CD4-positive, alpha-beta T cell treated with Interleukin-12 subunit alpha and Interleukin-12 subunit beta, for 1 hour (primary cell): ENCODE measurements around the gene TBRG4.
"Not testable (repeated sequence)": the region's sequence is repeated elsewhere in the genome, so short reads cannot be mapped to it uniquely, and the experiment has no call there.

ENCODE experiments used
- DNase-seq: peaks from one replicate; pipeline ENCODE4 v3.0.0-alpha.2; 2020

TBRG4 gene

DNA sequence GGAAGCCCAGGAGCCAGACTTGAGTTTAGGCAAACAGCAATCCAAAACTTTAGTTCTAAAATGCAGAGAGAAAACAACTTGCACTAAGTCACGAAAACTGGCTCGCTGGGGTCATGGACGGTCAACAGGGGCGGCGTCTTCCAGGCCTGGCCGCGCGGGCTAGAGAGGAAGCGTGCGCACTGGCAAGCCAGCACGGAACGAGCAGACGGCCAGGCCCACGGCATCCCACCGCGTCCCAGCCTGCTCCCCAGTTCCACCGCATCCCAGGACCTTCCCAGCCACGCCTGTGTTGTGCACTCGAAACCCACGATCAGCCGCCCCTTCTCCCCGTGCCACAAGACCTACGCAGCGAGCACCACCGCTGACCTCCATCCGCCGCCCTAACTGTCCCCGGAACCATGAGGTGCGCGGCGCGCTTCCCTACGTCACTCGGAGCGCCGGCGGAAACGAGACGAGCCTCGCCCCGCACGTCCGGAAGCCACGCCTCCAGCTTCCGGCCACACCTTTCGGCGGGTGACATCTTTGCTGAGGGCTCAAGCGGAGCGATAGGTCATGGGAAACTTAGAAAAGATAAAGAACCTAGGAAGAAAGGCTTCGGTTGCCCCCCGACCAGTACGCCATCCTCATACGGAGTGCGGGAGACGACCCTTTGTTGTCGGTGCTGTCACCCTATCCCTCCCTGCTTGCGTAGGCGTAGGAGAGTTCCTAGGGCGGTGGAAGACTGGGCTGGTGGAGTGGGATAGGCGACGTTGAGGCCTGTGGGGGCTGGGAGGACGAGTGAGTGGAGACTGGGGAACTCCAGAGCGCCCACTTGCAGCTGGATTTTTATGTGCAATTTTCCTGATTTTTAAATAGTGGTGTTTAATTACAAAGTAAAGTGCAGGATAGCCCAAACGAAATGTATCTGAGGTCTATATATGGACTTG lies at the start of gene TBRG4:
Gene TBRG4 (minus strand): TSS at position 400 of the 926 bp plus-strand sequence. CDS start 2,460 bp downstream, outside the sequence.
- peak; percentile 94 for DNase-seq

DNA sequence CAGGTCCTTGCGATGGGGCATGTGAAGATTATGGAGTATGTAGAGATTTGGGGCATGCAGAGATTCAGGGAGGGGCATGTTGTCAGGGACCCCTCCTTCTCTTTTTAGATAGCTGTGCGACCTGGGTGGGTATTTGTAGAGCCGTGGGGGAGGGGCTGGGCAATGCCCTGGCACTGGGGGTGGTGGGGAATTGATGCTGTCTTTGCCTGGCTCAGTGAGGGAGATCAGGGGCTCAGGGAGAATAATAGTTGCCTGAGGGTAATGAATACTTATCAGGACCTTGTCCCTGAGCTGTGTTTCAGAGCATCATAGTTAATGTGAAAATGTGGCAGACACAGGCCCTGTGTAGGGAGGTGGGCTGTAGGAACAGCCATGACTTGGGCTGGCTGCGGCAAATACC lies 49.6 kb upstream of the TBRG4 start:
- DNase-seq: no peak

DNA sequence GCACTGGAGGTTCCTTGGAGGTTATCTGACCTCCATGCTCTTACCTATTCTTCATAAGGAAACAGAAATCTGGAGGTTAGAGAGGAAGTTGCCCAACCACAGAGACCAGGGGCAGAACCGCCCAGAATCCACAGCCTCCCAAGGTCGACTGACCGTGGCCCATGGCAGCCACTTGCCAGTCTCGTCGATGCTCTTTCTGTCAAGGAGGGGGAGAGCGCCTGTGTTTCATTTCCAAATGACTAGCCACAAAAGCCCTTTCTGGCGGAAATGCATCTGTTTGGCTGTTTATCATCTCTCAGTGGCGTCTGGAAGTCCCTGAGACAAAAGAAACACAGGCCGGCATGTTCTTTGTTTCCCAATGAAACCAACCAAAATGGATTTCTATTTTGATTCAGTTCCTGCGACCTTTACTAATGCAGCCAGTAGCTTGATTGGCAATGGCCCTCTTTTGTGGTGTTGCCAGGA lies 49.0 kb upstream of the TBRG4 start:
- no peak for DNase-seq

DNA sequence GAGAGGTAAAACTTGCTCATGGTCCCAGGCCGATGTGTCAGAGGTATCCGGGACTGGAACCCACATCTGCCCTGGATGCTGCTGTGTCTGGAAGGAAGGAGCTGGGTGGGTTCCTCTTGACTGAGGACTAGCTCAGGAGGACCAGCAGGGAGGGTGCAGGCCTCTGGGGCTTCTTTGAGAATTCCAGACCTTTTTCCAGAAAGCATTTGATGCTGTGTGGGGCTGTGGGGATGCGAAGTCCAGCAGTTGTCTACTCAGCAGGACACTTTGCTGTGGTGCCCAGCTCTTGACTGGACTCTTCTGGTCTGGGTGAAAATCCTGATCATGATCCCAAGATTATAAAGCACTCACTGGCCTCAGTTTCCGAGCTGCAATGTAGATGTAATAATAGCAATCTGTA lies 47.8 kb upstream of the TBRG4 start:
- DNase-seq: no peak

GRCh38 chr7:45158471-45158870 lies 47.0 kb upstream of the TBRG4 start:
- no peak for DNase-seq

- DNase-seq: no peak
Observed at GRCh38 chr7:45157653-45158401, 46.3 kb upstream of the TBRG4 start, which contains the start of gene RAMP3. Gene RAMP3, plus strand, starts transcription at chr7:45157791. Its CDS starts 38 bp downstream, at chr7:45157829.

DNA sequence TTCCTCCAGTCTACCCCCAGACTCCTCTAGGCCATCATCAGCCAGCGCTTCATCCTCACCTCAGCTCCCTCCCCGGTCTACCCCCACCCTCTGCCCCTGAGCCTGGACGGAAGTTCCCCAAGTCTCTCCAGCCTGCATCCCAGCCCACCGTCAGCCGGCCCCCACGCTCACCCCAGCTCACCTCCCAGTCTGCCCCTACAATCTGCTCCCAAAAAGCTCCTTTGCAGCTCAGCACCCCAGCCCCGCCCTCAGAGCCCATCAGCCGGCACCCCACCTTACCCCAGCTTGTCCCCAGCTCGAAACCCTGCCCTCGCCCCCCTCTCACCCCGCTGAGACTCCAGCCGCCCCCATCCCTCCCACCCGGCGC lies 45.8 kb upstream of the TBRG4 start:
- DNase-seq: no peak

GRCh38 chr7:45156516-45157272 lies 45.2 kb upstream of the TBRG4 start:
- no peak for DNase-seq

- DNase-seq: no peak
Observed at GRCh38 chr7:45155941-45156340, 44.4 kb upstream of the TBRG4 start.

DNA sequence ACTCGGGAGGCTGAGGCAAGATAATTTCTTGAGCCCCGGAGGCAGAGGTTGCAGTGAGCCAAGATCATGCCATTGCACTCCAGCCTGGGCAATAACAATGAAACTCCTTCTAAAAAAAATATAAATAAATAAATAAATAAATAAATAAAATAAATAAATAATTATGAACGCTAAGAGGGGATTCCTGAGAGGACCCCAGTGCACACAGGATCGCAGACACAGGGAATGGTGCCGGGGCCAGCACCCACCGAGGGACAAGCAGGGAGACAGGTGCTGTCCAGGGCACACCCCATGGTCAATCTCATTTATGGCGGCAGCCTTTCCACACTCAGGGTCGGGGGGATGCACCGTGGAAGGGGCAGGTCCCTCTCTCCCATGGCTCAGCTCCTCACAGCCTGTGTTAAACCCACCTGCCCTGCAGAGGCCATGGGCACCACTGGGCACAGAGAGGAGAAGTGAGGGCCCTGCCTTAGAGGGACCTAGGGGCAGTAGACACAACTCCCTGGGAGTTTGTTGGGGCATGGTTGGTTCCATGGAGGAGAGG lies 43.9 kb upstream of the TBRG4 start:
- no peak for DNase-seq

DNA sequence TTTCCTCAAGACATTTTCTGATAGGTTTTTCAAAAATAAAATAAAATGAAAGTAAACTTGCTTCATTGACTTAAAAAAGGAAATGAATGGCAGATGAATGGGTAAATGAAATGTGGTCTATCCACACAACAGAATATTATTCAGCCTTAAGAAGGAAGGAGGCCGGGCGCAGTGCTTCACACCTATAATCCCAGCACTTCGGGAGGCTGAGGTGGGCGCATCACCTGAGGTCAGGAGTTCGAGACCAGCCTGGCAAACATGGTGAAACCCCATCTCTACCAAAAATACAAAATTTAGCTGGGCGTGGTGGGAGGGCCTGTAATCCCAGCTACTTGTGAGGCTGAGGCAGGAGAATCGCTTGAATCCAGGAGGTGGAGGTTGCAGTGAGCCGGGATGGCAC lies 42.4 kb upstream of the TBRG4 start:
- DNase-seq: not testable (repeated sequence)

DNA sequence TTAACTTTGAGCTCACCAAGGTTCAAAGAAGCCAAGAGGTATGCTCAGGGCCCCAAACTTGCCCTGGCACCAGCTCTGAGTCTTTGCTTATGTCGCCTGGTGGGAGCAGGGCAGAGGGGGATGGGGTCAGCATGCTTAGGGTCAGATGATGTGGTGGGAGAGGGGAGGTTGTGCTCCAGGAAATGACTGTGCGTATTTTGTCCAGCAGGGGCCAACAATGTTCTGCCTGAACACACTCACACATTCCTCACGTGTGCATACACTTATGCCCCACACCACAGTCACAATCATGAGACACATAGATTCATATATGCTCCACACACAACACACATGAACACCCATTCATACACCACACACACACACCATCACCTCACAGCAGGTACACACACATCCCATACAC lies 41.7 kb upstream of the TBRG4 start:
- DNase-seq: no peak

GRCh38 chr7:45151967-45152366 lies 40.5 kb upstream of the TBRG4 start:
- DNase-seq: no peak

GRCh38 chr7:45151131-45151684 lies 39.7 kb upstream of the TBRG4 start:
- DNase-seq: no peak

DNA sequence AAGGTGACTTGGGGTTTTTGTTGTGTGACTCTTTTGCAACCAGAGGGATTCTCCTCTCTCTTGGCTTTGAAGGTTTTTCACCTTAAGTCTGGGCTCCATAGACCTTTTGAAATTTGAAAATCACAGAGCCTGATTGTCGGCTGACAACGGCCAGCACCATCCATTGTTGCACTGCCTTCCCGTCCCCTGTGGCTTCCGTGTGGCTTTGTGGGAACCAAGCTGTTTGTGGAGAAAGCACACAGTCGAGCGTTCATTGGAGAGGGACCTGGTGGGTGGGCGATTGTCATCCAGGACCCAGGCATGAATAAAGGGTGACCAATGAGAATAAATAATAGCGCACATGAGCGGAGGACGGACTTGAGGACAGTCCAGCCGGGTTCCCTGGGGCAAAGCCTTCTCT lies 38.7 kb upstream of the TBRG4 start:
- no peak for DNase-seq

DNA sequence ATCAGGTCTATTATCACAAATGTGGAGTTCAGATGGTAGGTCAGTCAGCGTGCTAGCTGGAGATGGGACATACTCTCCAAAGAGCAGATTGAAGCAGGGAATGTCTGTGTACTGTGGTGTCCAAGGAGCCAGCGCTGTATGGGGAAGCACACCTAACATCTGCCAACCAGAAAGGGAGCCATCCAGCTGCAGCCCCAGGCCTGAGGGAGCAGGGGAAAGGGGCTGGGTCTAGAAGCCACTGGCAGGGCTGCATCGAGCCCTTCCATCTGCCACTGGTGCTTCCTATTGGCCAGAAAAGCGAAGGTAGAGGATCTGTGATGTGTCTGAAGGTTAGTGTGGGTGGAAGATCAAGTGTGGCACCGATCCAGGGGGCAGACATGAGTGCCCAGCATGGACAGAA lies 38.1 kb upstream of the TBRG4 start:
- DNase-seq: no peak

DNA sequence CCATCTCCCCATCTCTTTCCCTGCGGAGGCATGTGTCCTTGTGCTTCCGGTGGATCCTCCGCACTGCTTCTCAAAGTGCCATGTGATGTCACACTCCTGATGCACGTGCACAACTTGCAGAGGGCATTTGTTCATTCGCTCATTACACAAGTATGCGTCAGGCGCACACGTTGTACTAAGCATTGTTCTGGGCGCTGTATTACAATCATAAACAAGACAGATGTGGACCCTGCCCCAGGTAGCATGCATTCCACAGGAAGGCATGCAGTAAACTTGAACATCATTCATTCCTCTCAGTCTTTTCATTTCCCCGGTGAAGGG lies 37.1 kb upstream of the TBRG4 start:
- no peak for DNase-seq

DNA sequence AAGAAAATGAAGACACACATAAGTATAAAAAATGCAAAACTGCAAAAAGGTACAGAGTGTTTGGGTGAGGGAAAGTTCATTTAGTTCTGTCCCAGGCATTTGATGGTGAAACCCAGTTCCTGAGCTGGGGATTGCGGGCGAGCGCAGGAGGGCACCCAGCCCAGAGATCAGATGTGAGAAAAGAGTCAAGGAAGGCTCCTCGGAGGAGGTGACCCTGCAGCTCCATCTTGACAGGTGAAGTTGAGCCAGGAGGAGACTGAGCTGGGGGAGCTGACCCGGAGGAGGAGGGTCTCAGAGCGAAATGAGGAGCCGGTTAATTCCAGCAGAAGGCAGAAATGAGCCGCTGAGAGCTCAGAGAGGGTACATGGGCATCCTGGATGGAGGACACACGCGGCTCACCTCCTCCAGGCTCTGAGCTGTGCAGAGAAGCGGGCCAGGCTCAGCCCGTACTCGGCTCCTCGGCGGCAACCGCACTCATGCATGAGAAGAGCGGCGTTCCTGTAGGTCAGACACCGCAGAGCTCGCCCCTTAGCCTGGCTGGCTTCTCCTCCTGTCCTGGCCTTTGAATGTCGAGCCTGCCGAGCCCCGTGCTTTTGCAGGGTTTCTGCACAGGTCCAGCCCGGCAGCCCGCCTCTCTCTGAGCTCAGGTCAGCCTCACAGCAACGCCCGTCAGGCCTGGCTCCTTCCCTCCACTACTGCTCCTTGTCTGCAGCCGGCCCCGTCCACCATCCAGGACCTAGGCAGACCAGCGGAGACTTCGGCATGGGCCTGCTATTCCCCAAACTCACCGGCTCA lies 36.6 kb upstream of the TBRG4 start:
- DNase-seq: no peak

- no peak for DNase-seq
Observed at GRCh38 chr7:45146531-45147379, 35.3 kb upstream of the TBRG4 start.

DNA sequence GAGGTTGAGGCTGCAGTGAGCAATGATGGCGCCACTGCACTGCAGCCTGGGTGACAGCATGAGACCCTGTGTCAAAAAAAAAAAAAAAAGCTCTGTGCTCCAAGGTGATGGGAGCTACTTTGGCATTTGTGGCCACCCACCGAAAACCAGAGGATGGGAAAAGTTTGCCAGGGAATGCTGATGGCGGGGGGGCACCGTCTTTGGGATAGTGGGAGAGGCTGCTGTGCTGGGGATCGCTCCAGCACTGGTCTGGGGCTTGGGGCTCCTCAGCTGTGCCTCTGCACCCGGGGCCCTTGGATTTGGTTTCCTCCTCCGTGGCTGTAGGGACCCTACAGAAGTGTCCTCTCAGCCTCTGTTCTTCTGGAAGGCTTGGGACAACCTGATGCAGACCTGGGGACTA lies 34.4 kb upstream of the TBRG4 start:
- no peak for DNase-seq

GRCh38 chr7:45143616-45144015 lies 32.1 kb upstream of the TBRG4 start:
- no peak for DNase-seq
